GM23248 (cell line): Measurements from ENCODE around the gene ERC1. TPM values are rescaled to one million over a fixed set of nuclear protein-coding genes. Genes with fewer than 3 reads are reported as not detected.

Experiments
- DNase-seq: peaks from one replicate; pipeline ENCODE4 v3.0.0-alpha.2; 2015
- H2AFZ ChIP-seq: fragments of 200-600 bp; sonication (generic); 2 replicates; pipeline ENCODE4 v1.6.1; 2016; ENCODE audit warnings: antibody characterized with exemption
- H3F3A ChIP-seq: fragments of 200-600 bp; sonication (generic); 2 replicates; pipeline ENCODE4 v1.6.1; 2016; ENCODE audit warnings: mild to moderate bottlenecking, antibody characterized with exemption, mixed run types; ENCODE audit not compliant: insufficient read depth
- H3K27ac ChIP-seq: fragments of 200-600 bp; sonication (generic); 2 replicates; pipeline ENCODE4 v1.5.1; 2016; ENCODE audit warnings: mild to moderate bottlenecking
- H3K27me3 ChIP-seq: fragments of 200-600 bp; sonication (generic); replicated peaks from 2 replicates; pipeline ENCODE4 v1.6.1; 2016; ENCODE audit warnings: mild to moderate bottlenecking; ENCODE audit not compliant: insufficient read depth
- H3K36me3 ChIP-seq: fragments of 200-600 bp; sonication (generic); 2 replicates; pipeline ENCODE4 v1.6.1; 2016; ENCODE audit warnings: low read depth, mild to moderate bottlenecking
- H3K4me1 ChIP-seq: fragments of 200-600 bp; sonication (generic); 2 replicates; pipeline ENCODE4 v1.6.1; 2016; ENCODE audit warnings: mild to moderate bottlenecking; ENCODE audit not compliant: insufficient read depth
- H3K4me2 ChIP-seq: fragments of 200-600 bp; sonication (generic); one replicate; pipeline ENCODE4 v1.6.1; 2016; ENCODE audit warnings: mild to moderate bottlenecking; ENCODE audit not compliant: unreplicated experiment
- H3K4me3 ChIP-seq: fragments of 200-600 bp; sonication (generic); 2 replicates; pipeline ENCODE4 v1.5.1; 2016; ENCODE audit warnings: mild to moderate bottlenecking
- H3K79me2 ChIP-seq: fragments of 200-600 bp; sonication (generic); 2 replicates; pipeline ENCODE4 v1.6.1; 2016; ENCODE audit warnings: mild to moderate bottlenecking; ENCODE audit not compliant: insufficient read depth
- H3K9ac ChIP-seq: fragments of 200-600 bp; sonication (generic); 2 replicates; pipeline ENCODE4 v1.6.1; 2016; ENCODE audit warnings: mild to moderate bottlenecking
- H3K9me2 ChIP-seq: fragments of 200-600 bp; sonication (generic); 2 replicates; pipeline ENCODE4 v1.6.1; 2016; ENCODE audit warnings: mixed run types, mild to moderate bottlenecking, moderate library complexity; ENCODE audit not compliant: insufficient read depth
- H3K9me3 ChIP-seq: fragments of 200-600 bp; sonication (generic); one replicate; pipeline ENCODE4 v1.6.1; 2017; ENCODE audit warnings: low read depth
- H4K20me1 ChIP-seq: fragments of 200-600 bp; sonication (generic); 2 replicates; pipeline ENCODE4 v1.6.0; 2016; ENCODE audit not compliant: insufficient read depth
- EZH2 ChIP-seq: fragments of 200-600 bp; sonication (generic); IDR thresholded peaks from 2 replicates; pipeline ENCODE4 v1.6.1; 2018; ENCODE audit warnings: antibody characterized with exemption, mild to moderate bottlenecking; ENCODE audit not compliant: insufficient read depth, poor library complexity, severe bottlenecking
- EZH2phosphoT487 ChIP-seq: fragments of 200-600 bp; sonication (generic); IDR thresholded peaks from 2 replicates; pipeline ENCODE4 v1.6.1; 2018; ENCODE audit warnings: antibody characterized with exemption, moderate library complexity, mild to moderate bottlenecking, low read depth; ENCODE audit not compliant: insufficient read depth
- WGBS, 2 experiments: methylation state at CpG; one replicate each; pipeline ENCODE4 v1.1.6; 2015 to 2017; ENCODE audit warnings: low lambda C conversion rate in 2 of 2, low coverage in 1 of 2; ENCODE audit errors: missing lambda C conversion rate in 2 of 2; 5-methylcytosine and 5-hydroxymethylcytosine counted together
- in situ Hi-C: fragments of 300-500 bp; cut with MboI; formaldehyde crosslinking; loops from 2 replicates; pipeline ENCODE4 v1.15.0; 2020
- polyA plus RNA-seq: library from polyadenylated mRNA; unstranded; fragments of >200 nt; fragmentation: Nextera tagmentation; extraction: Ambion mirVana; gene quantifications from 2 replicates; pipeline ENCODE4 v1.2.1, GENCODE V29; 2016
- total RNA-seq: library from RNA; depleted of rRNA; stranded (reverse); fragments of >200 nt; shearing (Covaris generic); gene quantifications from 2 replicates; pipeline ENCODE4 v1.2.3, GENCODE V29; 2014

Gene ERC1
- total and polyA plus RNA-seq, 2 experiments from 2014 or later, result 21.5 to 23.3 TPM

DNA sequence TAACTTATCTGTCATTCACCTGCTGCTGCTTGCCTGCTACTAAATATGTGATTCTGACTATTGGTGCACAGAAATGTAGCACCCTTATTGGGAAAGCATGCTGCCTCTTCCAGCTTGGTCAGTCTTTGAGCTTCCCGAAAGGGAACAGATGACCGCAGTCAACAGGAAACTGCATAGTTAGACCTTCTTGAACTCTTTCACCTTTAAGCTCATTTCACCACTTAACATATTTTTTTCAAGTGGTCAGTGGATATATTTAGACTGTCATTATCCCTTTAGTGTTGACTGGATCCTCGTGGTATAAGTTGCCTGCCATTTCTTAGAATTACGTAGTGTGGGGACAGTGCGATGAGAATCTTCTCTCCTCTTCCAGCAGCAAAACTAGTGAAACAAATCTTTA lies 378.4 kb downstream of the ERC1 start:
- TF ChIP-seq EZH2phosphoT487 (no peak), EZH2 (no peak)
- no peak for DNase-seq
- H3K9ac ChIP-seq, result no peak overlapping the region
- H3K4me1 ChIP-seq, result peaks cover 36% of the 10 kb centered on the region
- H3K27me3 ChIP-seq, result no peaks in the 10 kb centered on the region
- WGBS, 2 experiments, result 95 to 96% methylated on average over 5 of the region's 5 CpGs
- no peaks in the 10 kb centered on the region for H3K9me3 ChIP-seq
- no peaks in the 10 kb centered on the region for H3K79me2 ChIP-seq
- peaks cover 29% of the 10 kb centered on the region for H3F3A ChIP-seq
- no peaks in the 10 kb centered on the region for H4K20me1 ChIP-seq
- H2AFZ ChIP-seq, result no peak overlapping the region
- 0 out of 2 replicates have a peak, but pooled peaks cover 4% of the 10 kb centered on the region for H3K36me3 ChIP-seq
- no peak overlapping the region for H3K4me3 ChIP-seq
- no peaks in the 10 kb centered on the region for H3K9me2 ChIP-seq
- no peak overlapping the region for H3K4me2 ChIP-seq
- no peak overlapping the region for H3K27ac ChIP-seq
- in situ Hi-C loops, result no loop called here

- no peaks in the 10 kb centered on the region for H3K9me3 ChIP-seq
- 47 to 61% methylated on average over 1 of the region's 1 CpG for WGBS, 2 experiments
- 0 out of 2 replicates have a peak, but pooled peaks cover 4% of the 10 kb centered on the region for H3K36me3 ChIP-seq
- H3K9me2 ChIP-seq, result no peaks in the 10 kb centered on the region
- H3K27me3 ChIP-seq, result no peaks in the 10 kb centered on the region
- no peak overlapping the region for H2AFZ ChIP-seq
- no peak overlapping the region for H3K9ac ChIP-seq
- peaks cover 35% of the 10 kb centered on the region for H3F3A ChIP-seq
- in situ Hi-C loops, result no loop called here
- no peak overlapping the region for H3K27ac ChIP-seq
- TF ChIP-seq EZH2phosphoT487 (no peak), EZH2 (no peak)
- H3K4me3 ChIP-seq, result no peak overlapping the region
- H4K20me1 ChIP-seq, result no peaks in the 10 kb centered on the region
- no peaks in the 10 kb centered on the region for H3K79me2 ChIP-seq
- peaks cover 42% of the 10 kb centered on the region for H3K4me1 ChIP-seq
- DNase-seq, result no peak
- H3K4me2 ChIP-seq, result no peak overlapping the region
Measured at GRCh38 chr12:1369938-1370500, 379.0 kb downstream of the ERC1 start.

GRCh38 chr12:1373901-1374735 lies 383.1 kb downstream of the ERC1 start:
- Histone ChIP-seq H3K27ac (peak overlapping the region; percentile 84), H3F3A (peaks cover 32% of the 10 kb centered on the region), H2AFZ (peak overlapping the region; percentile 68), H3K4me3 (peak overlapping the region; percentile 23), H3K36me3 (0 out of 2 replicates have a peak, but pooled peaks cover 4% of the 10 kb centered on the region), H3K9me2 (no peaks in the 10 kb centered on the region), H3K4me2 (peak overlapping the region; percentile 50), H3K79me2 (no peaks in the 10 kb centered on the region), H4K20me1 (no peaks in the 10 kb centered on the region), H3K9ac (peak overlapping the region; percentile 54), H3K4me1 (peaks cover 36% of the 10 kb centered on the region), H3K27me3 (no peaks in the 10 kb centered on the region), H3K9me3 (no peaks in the 10 kb centered on the region)
- DNase-seq, result peak; percentile 91
- in situ Hi-C loops, result no loop called here
- no peak for TF ChIP-seq EZH2phosphoT487
- no peak for TF ChIP-seq EZH2
- WGBS, 2 experiments, result 3 to 5% methylated on average over 7 to 8 of the region's 8 CpGs

DNA sequence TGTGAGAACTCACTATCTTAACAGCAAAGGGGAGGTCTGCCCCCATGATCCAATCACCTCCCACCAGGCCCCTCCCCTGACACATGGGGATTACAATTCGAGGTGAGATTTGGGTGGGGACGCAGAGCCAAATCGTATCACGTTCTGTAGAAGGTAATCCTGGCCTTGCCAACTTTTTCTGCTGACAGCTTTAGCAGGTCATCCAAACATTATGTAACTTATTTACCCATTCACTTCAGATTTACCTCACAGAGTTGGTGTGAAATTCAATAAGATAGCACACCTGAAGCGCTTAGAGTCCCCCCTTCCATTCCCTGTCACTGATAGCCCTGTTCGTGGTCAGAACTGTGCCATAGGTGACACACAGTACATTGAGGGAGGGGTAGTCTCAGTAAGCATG lies 384.3 kb downstream of the ERC1 start:
- H3K27me3 ChIP-seq, result no peaks in the 10 kb centered on the region
- H3K9me2 ChIP-seq, result no peaks in the 10 kb centered on the region
- no peak overlapping the region for H3K4me3 ChIP-seq
- no peak overlapping the region for H2AFZ ChIP-seq
- no peak overlapping the region for H3K9ac ChIP-seq
- H3K36me3 ChIP-seq, result 0 out of 2 replicates have a peak, but pooled peaks cover 4% of the 10 kb centered on the region
- no peak for DNase-seq
- H3K4me1 ChIP-seq, result peaks cover 27% of the 10 kb centered on the region
- H3K4me2 ChIP-seq, result no peak overlapping the region
- TF ChIP-seq EZH2 (no peak), EZH2phosphoT487 (no peak)
- peaks cover 32% of the 10 kb centered on the region for H3F3A ChIP-seq
- H3K9me3 ChIP-seq, result no peaks in the 10 kb centered on the region
- no peak overlapping the region; the same call in 1 of the 2 replicates for H3K27ac ChIP-seq
- 93 to 95% methylated on average over 6 of the region's 6 CpGs for WGBS, 2 experiments
- no peaks in the 10 kb centered on the region for H4K20me1 ChIP-seq
- no peaks in the 10 kb centered on the region for H3K79me2 ChIP-seq
- in situ Hi-C loops, result no loop called here
